ENCODE results near the gene NCAPH2. TPM values are rescaled to one million over a fixed set of nuclear protein-coding genes. Genes with fewer than 3 reads are reported as not detected.
A peak's percentile ranks its signal among the peaks of the same experiment; 100 is the strongest.
"Not testable (repeated sequence)": the region's sequence is repeated elsewhere in the genome, so short reads cannot be mapped to it uniquely, and the experiment has no call there.

Gene NCAPH2
- total and polyA plus RNA-seq, 3 experiments from 2014 or later, result 36.5 to 165 (median 155) TPM

GRCh38 chr22:50531962-50532674 lies 24.1 kb downstream of the NCAPH2 start:
- ChIA-PET POLR2A (interaction anchor here (0.7 to 1.7 kb wide), 6 partner anchors 13 to 281 kb away, joined by 3 to 8 read pairs (median 4); partner anchors contain the start of genes HDAC10 and SYCE3), CTCF (interaction anchor here (1.1 to 1.5 kb wide), 2 partner anchors 8 to 16 kb away, joined by 3 read pairs; no protein-coding TSS in a partner anchor)
- Histone ChIP-seq H3K27ac (ENCODE audit: low read depth, low read length) (peak overlapping the region; percentile 92), H3K36me3 (ENCODE audit: insufficient read depth, low read length) (no peaks in the 10 kb centered on the region), H3K27me3 (ENCODE audit: insufficient read depth, low read length, poor library complexity, severe bottlenecking) (no peaks in the 10 kb centered on the region), H3K4me1 (ENCODE audit: insufficient read depth, low read length) (peaks cover 15% of the 10 kb centered on the region), H3K4me3 (ENCODE audit: low read length) (peak overlapping the region; percentile 84), H3K9me3 (ENCODE audit: low read length) (no peaks in the 10 kb centered on the region)
- no peaks in the 10 kb centered on the region for H3K9me3 Mint-ChIP-seq
- H3K27ac Mint-ChIP-seq, result peak overlapping the region; percentile 65 to 99 (median 98)
- peak in 1 of 5 donors; percentile 50 for DNase-seq
- no peaks in the 10 kb centered on the region for H3K27me3 Mint-ChIP-seq
- peak overlapping the region; percentile 71 to 94 (median 92) for H3K4me3 Mint-ChIP-seq
- H3K36me3 Mint-ChIP-seq, result peaks cover 0 to 1% (median 0%) of the 10 kb centered on the region in 3 donors
- peaks cover 19 to 29% (median 21%) of the 10 kb centered on the region in 3 donors for H3K4me1 Mint-ChIP-seq

- H3K4me1 ChIP-seq (ENCODE audit: insufficient read depth, low read length), result peaks cover 13% of the 10 kb centered on the region
- no peaks in the 10 kb centered on the region for H3K9me3 ChIP-seq (ENCODE audit: low read length)
- peak in 1 of 5 donors; percentile 29 for DNase-seq
- no peaks in the 10 kb centered on the region for H3K36me3 ChIP-seq (ENCODE audit: insufficient read depth, low read length)
- H3K27me3 ChIP-seq (ENCODE audit: insufficient read depth, low read length, poor library complexity, severe bottlenecking), result no peaks in the 10 kb centered on the region
- Mint-ChIP-seq H3K36me3 (peaks cover 0 to 1% (median 0%) of the 10 kb centered on the region in 3 donors), H3K27me3 (peaks cover 0 to 2% of the 10 kb centered on the region in 2 donors), H3K27ac (peak overlapping the region; percentile 75 to 99 (median 88)), H3K9me3 (no peaks in the 10 kb centered on the region), H3K4me1 (peaks cover 13 to 23% (median 19%) of the 10 kb centered on the region in 3 donors), H3K4me3 (peak overlapping the region in 6 of 7 donors; percentile 34 to 77 (median 68))
- ChIA-PET POLR2A (interaction anchor here (1.0 kb wide), 1 partner anchor 282 kb away, joined by 3 read pairs; the partner anchor contains the start of gene HDAC10), CTCF (interaction anchor here (1.5 to 3.3 kb wide), 2 partner anchors 7 kb away, joined by 3 to 26 read pairs; partner anchors contain the start of gene SCO2)
- peak overlapping the region; percentile 16 for H3K27ac ChIP-seq (ENCODE audit: low read depth, low read length)
- H3K4me3 ChIP-seq (ENCODE audit: low read length), result no peak overlapping the region
These were observed 25.1 kb downstream of the NCAPH2 start for GRCh38 chr22:50532824-50533796.

- H3K36me3 Mint-ChIP-seq; H3K4me3 ChIP-seq (ENCODE audit: low read length); H3K9me3 Mint-ChIP-seq; H3K27me3 Mint-ChIP-seq; H3K36me3 ChIP-seq (ENCODE audit: insufficient read depth, low read length); POLR2A ChIA-PET; H3K9me3 ChIP-seq (ENCODE audit: low read length); H3K27me3 ChIP-seq (ENCODE audit: insufficient read depth, low read length, poor library complexity, severe bottlenecking): not testable (repeated sequence)
- Mint-ChIP-seq H3K4me1 (peaks cover 13 to 21% (median 18%) of the 10 kb centered on the region in 3 donors), H3K27ac (peak overlapping the region in 6 of 8 donors; percentile 26 to 99 (median 76)), H3K4me3 (peak overlapping the region in 2 of 7 donors; percentile 54 to 73)
- peaks cover 19% of the 10 kb centered on the region for H3K4me1 ChIP-seq (ENCODE audit: insufficient read depth, low read length)
- peak overlapping the region; percentile 65 for H3K27ac ChIP-seq (ENCODE audit: low read depth, low read length)
- peak in 1 of 5 donors; percentile 21 for DNase-seq
- CTCF ChIA-PET, result interaction anchor here (3.3 to 6.5 kb wide), 2 partner anchors 8 to 15 kb away, joined by 26 to 47 read pairs; partner anchors contain the start of gene SCO2
These were observed 26.1 kb downstream of the NCAPH2 start for GRCh38 chr22:50533856-50534711.

- Mint-ChIP-seq H3K27me3 (peaks cover 0 to 2% of the 10 kb centered on the region in 2 donors), H3K27ac (no peak overlapping the region), H3K4me3 (no peak overlapping the region), H3K36me3 (peaks cover 0 to 1% (median 0%) of the 10 kb centered on the region in 3 donors), H3K9me3 (no peaks in the 10 kb centered on the region), H3K4me1 (peaks cover 23 to 30% (median 28%) of the 10 kb centered on the region in 3 donors)
- H3K9me3 ChIP-seq (ENCODE audit: low read length), result no peaks in the 10 kb centered on the region
- peaks cover 27% of the 10 kb centered on the region for H3K4me1 ChIP-seq (ENCODE audit: insufficient read depth, low read length)
- H3K36me3 ChIP-seq (ENCODE audit: insufficient read depth, low read length), result no peaks in the 10 kb centered on the region
- H3K27ac ChIP-seq (ENCODE audit: low read depth, low read length), result no peak overlapping the region
- H3K4me3 ChIP-seq (ENCODE audit: low read length), result no peak overlapping the region
- ChIA-PET CTCF (interaction anchor here (1.1 to 6.5 kb wide), 5 partner anchors 9 to 86 kb away, joined by 3 to 47 read pairs (median 4); partner anchors contain the start of genes SCO2 and SYCE3), POLR2A (interaction anchor here (0.6 kb wide), 1 partner anchor 27 kb away, joined by 3 read pairs; the partner anchor contains the start of gene LMF2)
- peak in 1 of 5 donors; percentile 20 for DNase-seq
- H3K27me3 ChIP-seq (ENCODE audit: insufficient read depth, low read length, poor library complexity, severe bottlenecking), result no peaks in the 10 kb centered on the region
These were observed 27.1 kb downstream of the NCAPH2 start for GRCh38 chr22:50535113-50535512.

GRCh38 chr22:50536226-50536625 lies 28.2 kb downstream of the NCAPH2 start:
- POLR2A ChIA-PET, result no interaction called here
- no peaks in the 10 kb centered on the region for H3K9me3 ChIP-seq (ENCODE audit: low read length)
- Mint-ChIP-seq H3K27me3 (peaks cover 0 to 2% of the 10 kb centered on the region in 2 donors), H3K36me3 (no peaks in the 10 kb centered on the region), H3K9me3 (no peaks in the 10 kb centered on the region), H3K4me3 (no peak overlapping the region), H3K27ac (no peak overlapping the region), H3K4me1 (peaks cover 28 to 37% (median 35%) of the 10 kb centered on the region in 3 donors)
- DNase-seq, result no peak
- peaks cover 21% of the 10 kb centered on the region for H3K4me1 ChIP-seq (ENCODE audit: insufficient read depth, low read length)
- H3K27me3 ChIP-seq (ENCODE audit: insufficient read depth, low read length, poor library complexity, severe bottlenecking), result no peaks in the 10 kb centered on the region
- CTCF ChIA-PET, result interaction anchor here (0.6 to 6.5 kb wide), 6 partner anchors 9 to 85 kb away, joined by 3 to 47 read pairs (median 3); partner anchors contain the start of genes SCO2 and SYCE3
- no peak overlapping the region for H3K27ac ChIP-seq (ENCODE audit: low read depth, low read length)
- H3K36me3 ChIP-seq (ENCODE audit: insufficient read depth, low read length), result no peaks in the 10 kb centered on the region
- no peak overlapping the region for H3K4me3 ChIP-seq (ENCODE audit: low read length)

GRCh38 chr22:50537765-50538164 lies 29.7 kb downstream of the NCAPH2 start:
- H3K4me1 Mint-ChIP-seq, result peaks cover 30 to 38% (median 35%) of the 10 kb centered on the region in 3 donors
- H3K9me3 Mint-ChIP-seq, result no peaks in the 10 kb centered on the region
- peak overlapping the region in 3 of 7 donors; percentile 9 to 46 (median 33) for H3K4me3 Mint-ChIP-seq
- Histone ChIP-seq H3K9me3 (ENCODE audit: low read length) (no peaks in the 10 kb centered on the region), H3K27ac (ENCODE audit: low read depth, low read length) (no peak overlapping the region), H3K4me3 (ENCODE audit: low read length) (no peak overlapping the region), H3K27me3 (ENCODE audit: insufficient read depth, low read length, poor library complexity, severe bottlenecking) (no peaks in the 10 kb centered on the region), H3K36me3 (ENCODE audit: insufficient read depth, low read length) (no peaks in the 10 kb centered on the region), H3K4me1 (ENCODE audit: insufficient read depth, low read length) (peaks cover 19% of the 10 kb centered on the region)
- POLR2A ChIA-PET, result interaction anchor here (0.6 to 3.7 kb wide), 2 partner anchors 11 to 296 kb away, joined by 3 to 81 read pairs; partner anchors contain the start of gene SCO2
- DNase-seq, result no peak
- CTCF ChIA-PET, result interaction anchor here (1.0 to 6.5 kb wide), 5 partner anchors 8 to 29 kb away, joined by 3 to 80 read pairs (median 14); partner anchors contain the start of genes LMF2, NCAPH2, SCO2 and SYCE3
- H3K27ac Mint-ChIP-seq, result peak overlapping the region; percentile 54 to 99 (median 95)
- H3K36me3 Mint-ChIP-seq, result no peaks in the 10 kb centered on the region
- H3K27me3 Mint-ChIP-seq, result peaks cover 0 to 2% of the 10 kb centered on the region in 2 donors
